SU-DHL-6 (cell line): ENCODE results near the gene ABI1.

Source experiments
- H2AFZ ChIP-seq: fragments of 200-600 bp; sonication (generic); 2 replicates; pipeline ENCODE4 v1.6.1; 2014; ENCODE audit warnings: low read depth, mild to moderate bottlenecking, moderate library complexity, mixed read lengths, antibody characterized with exemption, low read length; ENCODE audit not compliant: severe bottlenecking
- H3F3A ChIP-seq: fragments of 200-600 bp; shearing (Covaris generic); 2 replicates; pipeline ENCODE4 v1.6.0; 2016; ENCODE audit warnings: antibody characterized with exemption, mild to moderate bottlenecking; ENCODE audit not compliant: insufficient read depth
- H3K27ac ChIP-seq: fragments of 200-600 bp; sonication (generic); 2 replicates; pipeline ENCODE4 v1.5.1; 2016; ENCODE audit warnings: low read depth, mild to moderate bottlenecking, low read length, moderate library complexity, mixed read lengths
- H3K27me3 ChIP-seq: fragments of 200-600 bp; sonication (generic), shearing (Covaris generic); 2 replicates; pipeline ENCODE4 v1.6.0; 2014; ENCODE audit warnings: mild to moderate bottlenecking, low read length
- H3K36me3 ChIP-seq: fragments of 200-600 bp; sonication (generic); 2 replicates; pipeline ENCODE4 v1.6.1; 2014; ENCODE audit warnings: mild to moderate bottlenecking, low read length, mixed read lengths
- H3K4me2 ChIP-seq: fragments of 300-600, 200-600 bp; shearing (Covaris generic), sonication (generic); 2 replicates; pipeline ENCODE4 v1.6.0; 2014; ENCODE audit warnings: low read length, low read depth, mild to moderate bottlenecking; ENCODE audit not compliant: poor library complexity, severe bottlenecking
- H3K4me3 ChIP-seq: fragments of 200-600 bp; sonication (generic); 2 replicates; pipeline ENCODE4 v1.5.1; 2014; ENCODE audit warnings: antibody characterized with exemption, low read length, mild to moderate bottlenecking, mixed read lengths; ENCODE audit not compliant: insufficient read depth, poor library complexity, severe bottlenecking
- H3K79me2 ChIP-seq: fragments of 200-600 bp; sonication (generic); 2 replicates; pipeline ENCODE4 v1.6.1; 2014; ENCODE audit warnings: mild to moderate bottlenecking, low read length, moderate library complexity; ENCODE audit not compliant: insufficient read depth
- H3K9ac ChIP-seq: fragments of 200-600 bp; sonication (generic); 2 replicates; pipeline ENCODE4 v1.7.0; 2014; ENCODE audit warnings: mild to moderate bottlenecking, low read length
- H3K9me2 ChIP-seq: fragments of 200-600 bp; sonication (generic); replicated peaks from 2 replicates; pipeline ENCODE4 v1.6.1; 2014; ENCODE audit warnings: low read length; ENCODE audit not compliant: insufficient read depth
- H3K9me3 ChIP-seq: fragments of 200-600 bp; sonication (generic); 2 replicates; pipeline ENCODE4 v1.6.1; 2014; ENCODE audit warnings: low read length, mixed read lengths; ENCODE audit not compliant: insufficient read depth
- H4K20me1 ChIP-seq: fragments of 200-600 bp; sonication (generic); 2 replicates; pipeline ENCODE4 v1.6.1; 2014; ENCODE audit warnings: low read depth, mild to moderate bottlenecking, antibody characterized with exemption, low read length, moderate library complexity, mixed read lengths
- EZH2phosphoT487 ChIP-seq: fragments of 200-600 bp; sonication (generic), shearing (Covaris generic); conservative IDR thresholded peaks from 2 replicates; pipeline ENCODE4 v1.6.1; 2018; ENCODE audit warnings: mild to moderate bottlenecking, antibody characterized with exemption, low read length, moderate library complexity, mixed read lengths
- TF ChIP-seq, protein P1 (sequence below): fragments of 200-600 bp; sonication (generic); IDR thresholded peaks from one replicate; pipeline ENCODE4 v1.5.1; 2017; ENCODE audit warnings: antibody characterized with exemption, mild to moderate bottlenecking, low read length, moderate library complexity; ENCODE audit not compliant: insufficient read depth, poor library complexity, severe bottlenecking

Gene ABI1

DNA sequence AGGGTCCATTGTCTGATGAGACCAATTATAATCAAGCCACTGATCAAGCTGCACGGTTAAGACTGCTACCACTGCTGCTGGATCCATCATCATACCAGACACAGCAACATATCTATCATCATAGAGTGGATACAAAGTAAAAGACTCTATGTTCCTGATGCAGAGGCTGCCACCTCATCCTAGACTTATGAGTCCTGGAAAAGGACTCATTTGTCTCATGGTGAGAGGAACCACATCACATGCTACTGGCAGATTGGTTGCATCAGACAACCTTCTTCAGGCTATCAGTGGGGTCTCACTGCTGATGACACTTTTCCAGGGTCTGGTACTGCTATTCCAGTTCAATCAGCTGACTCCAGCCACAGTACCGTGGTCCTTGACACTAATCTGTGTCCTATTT, 79.0 kb downstream of the ABI1 start:
- no peaks in the 10 kb centered on the region for H3K9me2 ChIP-seq
- H4K20me1 ChIP-seq, result no peaks in the 10 kb centered on the region; the same call in 1 of the 2 replicates
- H3K79me2 ChIP-seq, result peaks cover 100% of the 10 kb centered on the region
- H3K36me3 ChIP-seq, result 0 out of 2 replicates have a peak, but pooled peaks cover 2% of the 10 kb centered on the region
- H3F3A ChIP-seq, result peaks cover 2% of the 10 kb centered on the region; the same call in 1 of the 2 replicates
- no peak for TF ChIP-seq EZH2phosphoT487
- TF ChIP-seq, protein P1, sequence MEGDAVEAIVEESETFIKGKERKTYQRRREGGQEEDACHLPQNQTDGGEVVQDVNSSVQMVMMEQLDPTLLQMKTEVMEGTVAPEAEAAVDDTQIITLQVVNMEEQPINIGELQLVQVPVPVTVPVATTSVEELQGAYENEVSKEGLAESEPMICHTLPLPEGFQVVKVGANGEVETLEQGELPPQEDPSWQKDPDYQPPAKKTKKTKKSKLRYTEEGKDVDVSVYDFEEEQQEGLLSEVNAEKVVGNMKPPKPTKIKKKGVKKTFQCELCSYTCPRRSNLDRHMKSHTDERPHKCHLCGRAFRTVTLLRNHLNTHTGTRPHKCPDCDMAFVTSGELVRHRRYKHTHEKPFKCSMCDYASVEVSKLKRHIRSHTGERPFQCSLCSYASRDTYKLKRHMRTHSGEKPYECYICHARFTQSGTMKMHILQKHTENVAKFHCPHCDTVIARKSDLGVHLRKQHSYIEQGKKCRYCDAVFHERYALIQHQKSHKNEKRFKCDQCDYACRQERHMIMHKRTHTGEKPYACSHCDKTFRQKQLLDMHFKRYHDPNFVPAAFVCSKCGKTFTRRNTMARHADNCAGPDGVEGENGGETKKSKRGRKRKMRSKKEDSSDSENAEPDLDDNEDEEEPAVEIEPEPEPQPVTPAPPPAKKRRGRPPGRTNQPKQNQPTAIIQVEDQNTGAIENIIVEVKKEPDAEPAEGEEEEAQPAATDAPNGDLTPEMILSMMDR, result no peak
- no peak overlapping the region for H3K4me3 ChIP-seq
- no peak overlapping the region for H2AFZ ChIP-seq
- 0 out of 2 replicates have a peak overlapping the region, but pooled peaks have one; percentile 1 for H3K9ac ChIP-seq
- H3K4me2 ChIP-seq, result peak overlapping the region; percentile 18
- H3K27ac ChIP-seq, result peak overlapping the region; percentile 30; the same call in 1 of the 2 replicates
- no peaks in the 10 kb centered on the region for H3K9me3 ChIP-seq
- no peaks in the 10 kb centered on the region for H3K27me3 ChIP-seq

GRCh38 chr10:26780793-26781601, 79.8 kb downstream of the ABI1 start:
- Histone ChIP-seq H4K20me1 (no peaks in the 10 kb centered on the region; the same call in 1 of the 2 replicates), H3K79me2 (peaks cover 100% of the 10 kb centered on the region), H3K4me3 (no peak overlapping the region), H3F3A (peaks cover 3% of the 10 kb centered on the region; the same call in 1 of the 2 replicates), H3K9me3 (no peaks in the 10 kb centered on the region), H2AFZ (no peak overlapping the region), H3K27ac (peak overlapping the region; percentile 30), H3K27me3 (no peaks in the 10 kb centered on the region), H3K9me2 (no peaks in the 10 kb centered on the region), H3K4me2 (peak overlapping the region; percentile 18), H3K9ac (0 out of 2 replicates have a peak overlapping the region, but pooled peaks have one; percentile 1), H3K36me3 (0 out of 2 replicates have a peak, but pooled peaks cover 7% of the 10 kb centered on the region)
- TF ChIP-seq, protein P1, result no peak
- TF ChIP-seq EZH2phosphoT487, result no peak

DNA sequence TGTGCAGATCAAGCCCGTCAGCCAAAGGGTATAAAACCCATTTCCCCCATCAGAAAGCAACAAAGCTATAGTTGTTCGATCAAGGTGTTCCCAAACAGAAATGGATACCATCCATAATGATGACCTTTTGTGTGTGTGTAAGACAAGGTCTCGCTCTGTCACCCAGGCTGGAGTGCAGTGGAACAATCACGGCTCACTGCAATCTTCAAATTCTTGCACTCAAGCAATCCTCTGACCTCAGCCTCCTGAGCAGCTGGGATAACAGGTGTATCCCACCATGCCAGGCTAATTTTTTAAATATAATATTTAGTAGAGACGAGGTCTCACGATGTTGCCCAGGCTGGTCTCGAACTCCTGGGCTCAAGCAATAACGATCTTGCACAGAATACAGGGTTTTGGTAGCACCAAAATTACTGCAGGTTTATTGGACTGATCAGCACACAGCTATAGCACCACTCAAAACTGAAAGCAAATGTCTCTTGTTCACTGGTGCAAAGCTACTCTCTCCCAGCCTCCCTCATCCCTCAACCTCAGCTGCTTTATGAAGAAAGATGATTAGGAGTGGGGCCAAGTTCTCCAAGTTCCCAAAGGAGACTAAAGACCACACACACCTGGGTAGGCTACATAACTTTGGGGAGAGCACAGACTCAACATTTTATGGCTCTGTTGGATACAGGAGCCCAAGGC, 80.5 kb downstream of the ABI1 start:
- Histone ChIP-seq H3K27ac (no peak overlapping the region), H3K36me3 (peaks cover 12% of the 10 kb centered on the region; the same call in 1 of the 2 replicates), H4K20me1 (no peaks in the 10 kb centered on the region; the same call in 1 of the 2 replicates), H3K79me2 (peaks cover 100% of the 10 kb centered on the region), H3K27me3 (no peaks in the 10 kb centered on the region), H3K9me3 (no peaks in the 10 kb centered on the region), H3K9me2 (no peaks in the 10 kb centered on the region), H3K4me2 (no peak overlapping the region), H2AFZ (no peak overlapping the region), H3K4me3 (no peak overlapping the region), H3F3A (peaks cover 3% of the 10 kb centered on the region; the same call in 1 of the 2 replicates), H3K9ac (no peak overlapping the region)
- no peak for TF ChIP-seq EZH2phosphoT487
- TF ChIP-seq, protein P1, result no peak
